ENCODE measurements around the gene SNRNP70.

SNRNP70 gene

GRCh38 chr19:49157445-49158224 lies 72.4 kb downstream of the SNRNP70 start, which contains the start of gene TRPM4:
TSS of gene TRPM4 (plus strand) at chr19:49157792. CDS start at chr19:49157867, 75 bp downstream.
- DNase-seq = peak; percentile 94
- peak within 1 kb of the TSS; percentile 82 for H3K4me3 ChIP-seq (ENCODE audit: low read depth, low read length)
- TF ChIP-seq CTCF (IDR thresholded peaks at IDR 0.05; ENCODE audit: low read depth, low read length) = no peak
- no peaks in the 10 kb centered on the region for H3K9me3 ChIP-seq (ENCODE audit: severe bottlenecking)
- H3K36me3 ChIP-seq = no peaks in the 10 kb centered on the region; the same call in 1 of the 2 replicates
- no peaks in the 10 kb centered on the region for H3K27me3 ChIP-seq (ENCODE audit: insufficient read depth, low read depth, severe bottlenecking)
- H3K27ac ChIP-seq = peak within 1 kb of the TSS; percentile 71

Data from WERI-Rb-1 (cell line).